Liver (tissue), 9 donors: Measurements from ENCODE around the gene PLIN4. TPM values are rescaled to one million over a fixed set of nuclear protein-coding genes. Genes with fewer than 3 reads are reported as not detected.
A peak's percentile ranks its signal among the peaks of the same experiment; 100 is the strongest.

Experiments used
- DNase-seq: peaks from one replicate; pipeline ENCODE4 v3.0.0-alpha.2; 2017; ENCODE audit warnings: low spot score
- H3K27ac ChIP-seq, 2 donors: one replicate each; pipeline ENCODE4 v1.7.0; 2013; ENCODE audit warnings: inconsistent platforms in 2 of 2, low read length in 2 of 2, control low read depth in 1 of 2, low read depth in 1 of 2, mild to moderate bottlenecking in 1 of 2
- H3K27me3 ChIP-seq, 4 donors: one replicate each; pipeline versions ENCODE4 v1.6.1 to v1.7.0; 2013; ENCODE audit warnings: low read length in 3 of 4, inconsistent platforms in 1 of 4, mild to moderate bottlenecking in 1 of 4, moderate library complexity in 1 of 4; ENCODE audit not compliant: control insufficient read depth in 4 of 4, insufficient read depth in 4 of 4
- H3K36me3 ChIP-seq, 4 donors: one replicate each; pipeline versions ENCODE4 v1.6.1 to v1.7.0; 2013; ENCODE audit warnings: low read length in 3 of 4, mild to moderate bottlenecking in 3 of 4, low read depth in 1 of 4, moderate library complexity in 1 of 4; ENCODE audit not compliant: control insufficient read depth in 4 of 4, insufficient read depth in 3 of 4
- H3K4me1 ChIP-seq, 4 donors: one replicate each; pipeline versions ENCODE4 v1.6.1 to v1.7.0; 2013; ENCODE audit warnings: low read length in 3 of 4, mild to moderate bottlenecking in 3 of 4, moderate library complexity in 1 of 4; ENCODE audit not compliant: control insufficient read depth in 4 of 4, insufficient read depth in 4 of 4
- H3K4me3 ChIP-seq, 3 donors: one replicate each; pipeline versions ENCODE4 v1.6.1 to v1.7.0; 2013; ENCODE audit warnings: low read length in 3 of 3, control low read depth in 1 of 3, low read depth in 1 of 3, mild to moderate bottlenecking in 1 of 3
- H3K9ac ChIP-seq, 2 donors: one replicate each; pipeline ENCODE4 v1.7.0; 2013; ENCODE audit warnings: low read length in 2 of 2, mild to moderate bottlenecking in 2 of 2, moderate library complexity in 2 of 2, control low read depth in 1 of 2, low read depth in 1 of 2
- H3K9me3 ChIP-seq, 4 donors: one replicate each; pipeline versions ENCODE4 v1.6.1 to v1.7.0; 2013; ENCODE audit warnings: low read length in 3 of 4; ENCODE audit not compliant: control insufficient read depth in 4 of 4
- CTCF ChIP-seq: fragments of 150-350 bp; IDR thresholded peaks from 2 replicates; pipeline ENCODE4 v1.5.1; 2017; ENCODE audit warnings: improper control_type of control experiment, low read depth, low read length; ENCODE audit not compliant: missing input control
- EGR1 ChIP-seq, 2 donors: IDR thresholded peaks; 2 replicates each; pipeline ENCODE4 v1.6.1; 2016 to 2018; ENCODE audit warnings: antibody characterized with exemption in 2 of 2, low read depth in 2 of 2
- FOXA1 ChIP-seq: IDR thresholded peaks from 2 replicates; pipeline ENCODE4 v1.6.1; 2016; ENCODE audit warnings: antibody characterized with exemption
- FOXA2 ChIP-seq: IDR thresholded peaks from 2 replicates; pipeline ENCODE4 v1.6.1; 2016; ENCODE audit warnings: antibody characterized with exemption
- GABPA ChIP-seq, 2 donors: IDR thresholded peaks in 1 of 2; conservative IDR thresholded peaks in 1 of 2; 2 replicates each; pipeline ENCODE4 v1.6.1; 2016; ENCODE audit warnings: antibody characterized with exemption in 2 of 2, mild to moderate bottlenecking in 1 of 2, moderate library complexity in 1 of 2
- HNF4A ChIP-seq, 2 donors: conservative IDR thresholded peaks; 2 replicates each; pipeline ENCODE4 v1.6.1; 2016; ENCODE audit warnings: antibody characterized with exemption in 2 of 2, mild to moderate bottlenecking in 2 of 2
- HNF4G ChIP-seq: IDR thresholded peaks from 2 replicates; pipeline ENCODE4 v1.6.1; 2016; ENCODE audit warnings: antibody characterized with exemption
- JUND ChIP-seq, 2 donors: IDR thresholded peaks; 2 replicates each; pipeline ENCODE4 v1.6.1; 2016; ENCODE audit warnings: antibody characterized with exemption in 2 of 2
- MAX ChIP-seq: IDR thresholded peaks from 2 replicates; pipeline ENCODE4 v1.6.1; 2016; ENCODE audit warnings: antibody characterized with exemption
- NR2F2 ChIP-seq: IDR thresholded peaks from 2 replicates; pipeline ENCODE4 v1.6.1; 2016; ENCODE audit warnings: antibody characterized with exemption
- RAD21 ChIP-seq, 2 donors: IDR thresholded peaks; 2 replicates each; pipeline ENCODE4 v1.6.1; 2016; ENCODE audit warnings: antibody characterized with exemption in 2 of 2, mild to moderate bottlenecking in 2 of 2
- REST ChIP-seq: IDR thresholded peaks from 2 replicates; pipeline ENCODE4 v1.6.1; 2016; ENCODE audit warnings: antibody characterized with exemption, mild to moderate bottlenecking
- RXRA ChIP-seq, 2 donors: IDR thresholded peaks; 2 replicates each; pipeline ENCODE4 v1.6.1; 2017 to 2018; ENCODE audit warnings: antibody characterized with exemption in 2 of 2, mild to moderate bottlenecking in 1 of 2
- SP1 ChIP-seq: IDR thresholded peaks from 2 replicates; pipeline ENCODE4 v1.6.1; 2018; ENCODE audit warnings: antibody characterized with exemption, mild to moderate bottlenecking
- TAF1 ChIP-seq: conservative IDR thresholded peaks from 2 replicates; pipeline ENCODE4 v1.6.1; 2016; ENCODE audit warnings: antibody characterized with exemption, mild to moderate bottlenecking
- WGBS: extraction: QIAGEN DNeasy Blood & Tissue Kit; methylation state at CpG from one replicate; pipeline ENCODE4 v1.1.7; 2013; 5-methylcytosine and 5-hydroxymethylcytosine counted together
- polyA plus RNA-seq, 2 donors: library from polyadenylated mRNA; stranded (reverse) in 1 of 2; unstranded in 1 of 2; fragments of 200-250 nt in 1 of 2; fragments of >200 nt in 1 of 2; fragmentation: Nextera tagmentation in 1 of 2; extraction: Ambion mirVana in 1 of 2; gene quantifications; one replicate each; pipeline versions ENCODE4 v1.2.1 to v1.2.3, GENCODE V29; 2013 to 2015
- total RNA-seq, 2 donors: library from RNA; depleted of rRNA; stranded (reverse); fragments of >200 nt; gene quantifications; one replicate each; pipeline ENCODE4 v1.2.3, GENCODE V29; 2014
- TF ChIP-seq, protein P1 (sequence below): IDR thresholded peaks from 2 replicates; pipeline ENCODE4 v1.6.1; 2016; ENCODE audit warnings: antibody characterized with exemption
- TF ChIP-seq, protein P2 (sequence below): IDR thresholded peaks from 2 replicates; pipeline ENCODE4 v1.6.1; 2016; ENCODE audit warnings: antibody characterized with exemption
- donor health status: healthy.
- donor health status: healthy.
- donor health status: healthy.
- donor health status: healthy.
- donor health status: healthy.

Gene PLIN4
- total and polyA plus RNA-seq, 4 donors: 3.1 to 49.1 (median 9.5) TPM

- TF ChIP-seq JUND (IDR thresholded peaks at IDR 0.05) (no peak), HNF4G (no peak), FOXA1 (no peak), RXRA (IDR thresholded peaks at IDR 0.05) (no peak)
- TF ChIP-seq, protein P1, sequence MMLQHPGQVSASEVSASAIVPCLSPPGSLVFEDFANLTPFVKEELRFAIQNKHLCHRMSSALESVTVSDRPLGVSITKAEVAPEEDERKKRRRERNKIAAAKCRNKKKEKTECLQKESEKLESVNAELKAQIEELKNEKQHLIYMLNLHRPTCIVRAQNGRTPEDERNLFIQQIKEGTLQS: no peak
These were observed 20.3 kb upstream of the PLIN4 start (continued) for GRCh38 chr19:4538601-4538954.

DNA sequence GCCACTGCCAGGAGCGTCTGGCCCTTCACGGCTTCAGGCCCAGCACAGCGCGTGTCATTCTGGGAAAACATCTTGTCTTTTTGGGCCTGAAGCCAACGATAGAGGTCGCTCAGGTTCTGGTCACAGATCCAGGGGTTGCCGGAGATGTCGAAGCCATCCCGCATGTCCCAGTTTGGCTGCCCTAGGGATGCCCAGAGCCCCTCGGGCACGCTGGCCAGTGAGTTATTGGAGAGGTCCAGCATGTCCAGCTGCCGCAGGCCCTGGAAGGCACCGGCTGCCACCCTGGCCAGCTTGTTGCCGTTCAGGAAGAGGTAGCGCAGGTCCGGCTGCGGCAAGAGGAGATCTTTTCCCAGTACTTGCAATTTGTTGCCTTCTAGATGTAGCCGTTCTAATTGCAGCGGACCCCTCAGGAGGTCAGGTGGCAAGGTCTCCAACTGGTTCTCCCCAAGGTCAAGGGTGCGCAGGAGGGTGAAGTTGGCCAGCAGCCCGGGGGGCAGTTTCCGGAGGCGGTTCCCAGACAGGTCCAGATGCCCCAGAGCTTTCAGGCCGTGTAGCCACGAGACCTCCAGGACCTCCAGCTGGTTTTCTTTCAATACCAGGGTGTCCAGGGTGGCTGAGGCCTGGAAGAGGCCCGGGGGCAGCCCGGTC is 19.8 kb upstream of the PLIN4 start:
- peaks cover 0 to 2% (median 0%) of the 10 kb centered on the region in 4 donors for H3K36me3 ChIP-seq
- H3K9me3 ChIP-seq: no peaks in the 10 kb centered on the region
- DNase-seq: peak; percentile 32
- no peaks in the 10 kb centered on the region for H3K27me3 ChIP-seq
- H3K9ac ChIP-seq: peak overlapping the region in 1 of 2 donors; percentile 87
- H3K27ac ChIP-seq: peak overlapping the region; percentile 75 to 85
- H3K4me3 ChIP-seq: peak overlapping the region; percentile 77 to 93 (median 85)
- WGBS: 29% methylated on average over 27 of the region's 27 CpGs
- TF ChIP-seq RAD21 (IDR thresholded peaks at IDR 0.05): no peak
- TF ChIP-seq REST: no peak
- TF ChIP-seq, protein P1: no peak
- no peak for TF ChIP-seq NR2F2
- no peak for TF ChIP-seq FOXA1
- TF ChIP-seq EGR1 (IDR thresholded peaks at IDR 0.05; ENCODE audit: low read depth in 2 of 2): peak in 1 of 2 donors; percentile 30
- TF ChIP-seq TAF1: no peak
- peak; percentile 7 to 14 for TF ChIP-seq HNF4A (conservative IDR thresholded peaks at IDR 0.05)
- TF ChIP-seq, protein P2, sequence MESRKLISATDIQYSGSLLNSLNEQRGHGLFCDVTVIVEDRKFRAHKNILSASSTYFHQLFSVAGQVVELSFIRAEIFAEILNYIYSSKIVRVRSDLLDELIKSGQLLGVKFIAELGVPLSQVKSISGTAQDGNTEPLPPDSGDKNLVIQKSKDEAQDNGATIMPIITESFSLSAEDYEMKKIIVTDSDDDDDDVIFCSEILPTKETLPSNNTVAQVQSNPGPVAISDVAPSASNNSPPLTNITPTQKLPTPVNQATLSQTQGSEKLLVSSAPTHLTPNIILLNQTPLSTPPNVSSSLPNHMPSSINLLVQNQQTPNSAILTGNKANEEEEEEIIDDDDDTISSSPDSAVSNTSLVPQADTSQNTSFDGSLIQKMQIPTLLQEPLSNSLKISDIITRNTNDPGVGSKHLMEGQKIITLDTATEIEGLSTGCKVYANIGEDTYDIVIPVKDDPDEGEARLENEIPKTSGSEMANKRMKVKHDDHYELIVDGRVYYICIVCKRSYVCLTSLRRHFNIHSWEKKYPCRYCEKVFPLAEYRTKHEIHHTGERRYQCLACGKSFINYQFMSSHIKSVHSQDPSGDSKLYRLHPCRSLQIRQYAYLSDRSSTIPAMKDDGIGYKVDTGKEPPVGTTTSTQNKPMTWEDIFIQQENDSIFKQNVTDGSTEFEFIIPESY: no peak
- TF ChIP-seq GABPA (IDR thresholded peaks at IDR 0.05 in 1 of 2, conservative IDR thresholded peaks at IDR 0.05 in 1 of 2): no peak
- peak in 1 of 2 donors; percentile 32 for TF ChIP-seq RXRA (IDR thresholded peaks at IDR 0.05)
- peak; percentile 16 for TF ChIP-seq MAX
- TF ChIP-seq CTCF: no peak
- no peak for TF ChIP-seq FOXA2
- TF ChIP-seq SP1: peak; percentile 9
- TF ChIP-seq JUND (IDR thresholded peaks at IDR 0.05): no peak
- H3K4me1 ChIP-seq: peaks cover 9 to 37% (median 24%) of the 10 kb centered on the region in 4 donors
